Endothelial cell of umbilical vein (primary cell): ENCODE results near the gene LMF2. TPM values are rescaled to one million over a fixed set of nuclear protein-coding genes. Genes with fewer than 3 reads are reported as not detected.
A peak's percentile ranks its signal among the peaks of the same experiment; 100 is the strongest.

Source experiments
- BruUV-seq: library from RNA; stranded (reverse); fragments of 400-500 nt; replicated peaks from 2 replicates; lab custom pipeline; 2021; lab: Mats Ljungman, UMichigan
- CTCF ChIA-PET: fragments of 300-600, 350-600 bp; sonication (Branson Sonifier 250); formaldehyde crosslinking; loops from one replicate; lab custom pipeline; 2021; ENCODE audit warnings: antibody characterized with exemption, inconsistent platforms; lab: Charles Lee
- POLR2A ChIA-PET: fragments of 300-600, 350-600 bp; sonication (Branson Sonifier 250); formaldehyde crosslinking; loops from one replicate; lab custom pipeline; 2021; ENCODE audit warnings: antibody characterized with exemption, inconsistent platforms; lab: Charles Lee
- DNase-seq: peaks from one replicate; pipeline ENCODE4 v3.0.0-alpha.2; 2011; ENCODE audit warnings: low read depth, low spot score
- FAIRE-seq: peaks from 2 replicates; lab custom pipeline; 2011; peaks lifted over from hg19 to GRCh38; lab: Jason Lieb, UNC
- H2AFZ ChIP-seq: 2 replicates; pipeline ENCODE4 v1.6.0; 2012; ENCODE audit warnings: low read depth, low read length, control low read depth, inconsistent platforms
- H3K27ac ChIP-seq: 2 replicates; pipeline ENCODE4 v1.5.1; 2011; ENCODE audit warnings: low read depth, mild to moderate bottlenecking, control low read depth, low read length, moderate library complexity; ENCODE audit not compliant: insufficient read depth
- H3K27me3 ChIP-seq, 2 experiments: 2 replicates each; pipeline versions ENCODE4 v1.6.0 to v1.6.1; 2011; ENCODE audit warnings: low read length in 2 of 2, mixed read lengths in 1 of 2; ENCODE audit not compliant: control insufficient read depth in 2 of 2, insufficient read depth in 2 of 2
- H3K36me3 ChIP-seq, 2 experiments: 2 replicates in 1 of 2; 3 replicates in 1 of 2; pipeline ENCODE4 v1.5.1; 2011; ENCODE audit warnings: low read length in 2 of 2, mild to moderate bottlenecking in 1 of 2, moderate library complexity in 1 of 2; ENCODE audit not compliant: control insufficient read depth in 2 of 2, insufficient read depth in 2 of 2; ENCODE audit errors: extremely low read depth in 1 of 2
- H3K4me1 ChIP-seq: 3 replicates; pipeline ENCODE4 v1.5.1; 2011; ENCODE audit warnings: mild to moderate bottlenecking, low read length; ENCODE audit not compliant: control insufficient read depth, insufficient read depth; ENCODE audit errors: extremely low read depth
- H3K4me2 ChIP-seq: 2 replicates; pipeline ENCODE4 v1.6.1; 2011; ENCODE audit warnings: low read length, control low read depth, mixed read lengths; ENCODE audit not compliant: insufficient read depth
- H3K4me3 ChIP-seq, 3 experiments: fragments of 200-600 bp in 1 of 3; sonication (generic), shearing (Covaris generic) in 1 of 3; replicated peaks in 1 of 3; 2 replicates each; pipeline ENCODE4 v1.5.1; 2011 to 2016; ENCODE audit warnings: control low read depth in 3 of 3, low read length in 3 of 3, mild to moderate bottlenecking in 2 of 3, inconsistent platforms in 1 of 3, low read depth in 1 of 3, moderate library complexity in 1 of 3; ENCODE audit not compliant: insufficient read depth in 1 of 3
- H3K79me2 ChIP-seq: 2 replicates; pipeline ENCODE4 v1.6.0; 2012; ENCODE audit warnings: low read length, inconsistent platforms; ENCODE audit not compliant: control insufficient read depth, insufficient read depth
- H3K9ac ChIP-seq: replicated peaks from 2 replicates; pipeline ENCODE3; 2011; ENCODE audit warnings: low read length, control low read depth; ENCODE audit not compliant: insufficient read depth; ENCODE audit errors: extremely low read depth
- H3K9me1 ChIP-seq: replicated peaks from 3 replicates; pipeline ENCODE4 v1.6.0; 2011; ENCODE audit warnings: mild to moderate bottlenecking, low read length; ENCODE audit not compliant: control insufficient read depth, insufficient read depth; ENCODE audit errors: extremely low read depth
- H3K9me3 ChIP-seq: replicated peaks from 2 replicates; pipeline ENCODE4 v1.5.1; 2012; ENCODE audit warnings: low read length, inconsistent platforms; ENCODE audit not compliant: control insufficient read depth, insufficient read depth
- H4K20me1 ChIP-seq: replicated peaks from 2 replicates; pipeline ENCODE3; 2011; ENCODE audit warnings: mild to moderate bottlenecking, low read length; ENCODE audit not compliant: control insufficient read depth, insufficient read depth; ENCODE audit errors: extremely low read depth
- EZH2 ChIP-seq: IDR thresholded peaks from 2 replicates; pipeline ENCODE4 v1.6.1; 2012; ENCODE audit warnings: borderline replicate concordance, low read depth, mild to moderate bottlenecking, moderate library complexity, low read length, inconsistent platforms; ENCODE audit not compliant: severe bottlenecking
- FOS ChIP-seq: IDR thresholded peaks from 2 replicates; pipeline ENCODE4 v1.6.1; 2011; ENCODE audit warnings: mild to moderate bottlenecking, low read length, moderate library complexity, borderline replicate concordance; ENCODE audit not compliant: insufficient read depth
- GATA2 ChIP-seq: IDR thresholded peaks from 2 replicates; pipeline ENCODE4 v1.7.0; 2011; ENCODE audit warnings: low read depth, mild to moderate bottlenecking, moderate library complexity, mixed read lengths, low read length; ENCODE audit not compliant: insufficient read length, insufficient read depth
- POLR2A ChIP-seq: IDR thresholded peaks from 2 replicates; pipeline ENCODE4 v1.6.1; 2012; ENCODE audit warnings: low read depth, mild to moderate bottlenecking, control low read depth, low read length
- POLR2AphosphoS5 ChIP-seq: IDR thresholded peaks from 2 replicates; pipeline ENCODE4 v1.6.1; 2012; ENCODE audit warnings: low read depth, mild to moderate bottlenecking, control low read depth, low read length, moderate library complexity; ENCODE audit not compliant: insufficient read depth
- dilution Hi-C: fragments of 300-500 bp; cut with MboI; formaldehyde crosslinking; loops from one replicate; pipeline ENCODE4 v1.15.0; 2019; ENCODE audit warnings: low sequenced_read_pairs; ENCODE audit not compliant: extremely low pct_ligation_motif_present
- intact Hi-C: fragments of 100-400 bp; cut with micrococcal nuclease; formaldehyde crosslinking; loops from one replicate; pipeline ENCODE4 v1.10.0; 2022
- polyA plus RNA-seq, 4 experiments: library from polyadenylated mRNA; depleted of rRNA in 3 of 4; stranded (reverse) in 3 of 4; unstranded in 1 of 4; fragments of >200 nt; gene quantifications; 2 replicates each; pipeline versions ENCODE4 v1.2.1 to v1.2.3, GENCODE V29; 2011 to 2012; ENCODE audit warnings: missing spikeins in 1 of 4
- total RNA-seq: library from RNA; stranded (reverse); gene quantifications from 2 replicates; pipeline ENCODE4 v1.2.3, GENCODE V29; 2021
- TF ChIP-seq, protein P1 (sequence below): IDR thresholded peaks from 2 replicates; pipeline ENCODE4 v1.6.1; 2011; ENCODE audit not compliant: insufficient read depth, insufficient read length
- TF ChIP-seq, protein P2 (sequence below), 2 donors: IDR thresholded peaks; 1 replicate in 1 of 2; 2 replicates in 1 of 2; pipeline ENCODE4 v1.5.1; 2011; ENCODE audit warnings: low read length in 2 of 2, mild to moderate bottlenecking in 2 of 2, moderate library complexity in 2 of 2, control low read depth in 1 of 2, inconsistent platforms in 1 of 2, low read depth in 1 of 2; ENCODE audit not compliant: insufficient read depth in 1 of 2; ENCODE audit errors: extremely low read depth in 1 of 2

The LMF2 gene
- total and polyA plus RNA-seq, 2 donors (not counting 3 experiments of a cell fraction or from before 2014, with no cell fraction given): 89.7 to 112 TPM

- Histone ChIP-seq H3K27ac (no peak overlapping the region), H3K9me3 (no peaks in the 10 kb centered on the region), H3K9me1 (no peaks in the 10 kb centered on the region), H3K9ac (no peak overlapping the region), H3K4me1 (no peaks in the 10 kb centered on the region), H4K20me1 (no peaks in the 10 kb centered on the region), H3K36me3 (peaks cover 0 to 66% of the 10 kb centered on the region in 2 experiments), H3K4me3 (no peak overlapping the region), H2AFZ (no peak overlapping the region), H3K79me2 (no peaks in the 10 kb centered on the region), H3K4me2 (no peak overlapping the region), H3K27me3 (no peaks in the 10 kb centered on the region)
- POLR2A ChIA-PET: no interaction called here
- CTCF ChIA-PET: no interaction called here
- TF ChIP-seq POLR2A: no peak
- TF ChIP-seq, protein P1, sequence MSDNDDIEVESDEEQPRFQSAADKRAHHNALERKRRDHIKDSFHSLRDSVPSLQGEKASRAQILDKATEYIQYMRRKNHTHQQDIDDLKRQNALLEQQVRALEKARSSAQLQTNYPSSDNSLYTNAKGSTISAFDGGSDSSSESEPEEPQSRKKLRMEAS: no peak
- TF ChIP-seq FOS: no peak
- no peak for TF ChIP-seq EZH2
- dilution Hi-C loops (no loop called here), intact Hi-C loops (no loop called here)
- BruUV-seq: no TSS peak
- no peak for DNase-seq
- FAIRE-seq: no peak
Observed at GRCh38 chr22:50459016-50459415, 48.5 kb downstream of the LMF2 start.

DNA sequence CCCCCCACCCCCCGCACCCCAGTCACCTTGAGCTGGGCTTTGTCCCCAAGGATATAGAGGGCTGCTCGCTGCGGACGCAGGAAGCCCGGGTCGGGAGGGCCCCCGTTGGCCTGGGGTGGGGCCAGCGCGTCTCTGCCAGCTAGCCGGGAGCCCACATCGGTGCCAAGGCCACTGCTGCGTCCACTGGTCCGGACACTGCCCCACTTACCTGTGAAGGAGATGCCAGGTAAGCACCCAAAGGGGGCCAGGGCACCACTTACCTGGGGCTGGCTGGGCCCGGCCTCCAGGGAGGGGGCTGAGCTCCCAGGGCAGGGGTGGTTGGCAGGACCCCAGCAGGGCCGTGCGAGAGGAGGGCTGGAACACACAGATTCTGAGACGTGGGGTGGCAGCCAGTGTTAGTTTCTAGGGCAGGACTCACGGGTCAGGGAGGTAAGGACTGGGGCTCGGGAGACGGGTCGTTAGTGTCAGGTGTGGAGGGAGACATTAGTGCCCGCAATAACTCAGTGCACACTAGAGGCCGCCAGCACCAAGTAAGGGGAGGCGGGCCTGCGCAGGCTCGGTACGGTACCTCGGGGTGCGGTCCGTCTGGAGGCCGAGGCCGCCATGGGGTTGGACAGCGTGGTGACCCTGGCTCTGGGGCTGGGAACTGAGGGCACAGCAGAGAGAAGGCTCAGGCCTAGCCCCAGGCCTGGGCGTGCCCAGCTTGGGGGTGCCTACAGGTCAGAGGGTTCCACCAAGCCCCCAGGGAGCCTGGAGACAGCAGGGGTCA is 50.9 kb downstream of the LMF2 start:
- Histone ChIP-seq H3K9me3 (no peaks in the 10 kb centered on the region), H3K79me2 (no peaks in the 10 kb centered on the region), H2AFZ (no peak overlapping the region), H4K20me1 (no peaks in the 10 kb centered on the region), H3K4me3 (no peak overlapping the region), H3K36me3 (peaks cover 0 to 47% of the 10 kb centered on the region in 2 experiments), H3K4me2 (no peak overlapping the region), H3K27me3 (no peaks in the 10 kb centered on the region), H3K27ac (no peak overlapping the region), H3K9me1 (no peaks in the 10 kb centered on the region), H3K4me1 (no peaks in the 10 kb centered on the region), H3K9ac (no peak overlapping the region)
- CTCF ChIA-PET: no interaction called here
- dilution Hi-C loops: no loop called here
- intact Hi-C loops: no loop called here
- no TSS peak for BruUV-seq
- POLR2A ChIA-PET: no interaction called here
- no peak for TF ChIP-seq GATA2
- TF ChIP-seq, protein P2, sequence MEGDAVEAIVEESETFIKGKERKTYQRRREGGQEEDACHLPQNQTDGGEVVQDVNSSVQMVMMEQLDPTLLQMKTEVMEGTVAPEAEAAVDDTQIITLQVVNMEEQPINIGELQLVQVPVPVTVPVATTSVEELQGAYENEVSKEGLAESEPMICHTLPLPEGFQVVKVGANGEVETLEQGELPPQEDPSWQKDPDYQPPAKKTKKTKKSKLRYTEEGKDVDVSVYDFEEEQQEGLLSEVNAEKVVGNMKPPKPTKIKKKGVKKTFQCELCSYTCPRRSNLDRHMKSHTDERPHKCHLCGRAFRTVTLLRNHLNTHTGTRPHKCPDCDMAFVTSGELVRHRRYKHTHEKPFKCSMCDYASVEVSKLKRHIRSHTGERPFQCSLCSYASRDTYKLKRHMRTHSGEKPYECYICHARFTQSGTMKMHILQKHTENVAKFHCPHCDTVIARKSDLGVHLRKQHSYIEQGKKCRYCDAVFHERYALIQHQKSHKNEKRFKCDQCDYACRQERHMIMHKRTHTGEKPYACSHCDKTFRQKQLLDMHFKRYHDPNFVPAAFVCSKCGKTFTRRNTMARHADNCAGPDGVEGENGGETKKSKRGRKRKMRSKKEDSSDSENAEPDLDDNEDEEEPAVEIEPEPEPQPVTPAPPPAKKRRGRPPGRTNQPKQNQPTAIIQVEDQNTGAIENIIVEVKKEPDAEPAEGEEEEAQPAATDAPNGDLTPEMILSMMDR (IDR thresholded peaks at IDR 0.05; ENCODE audit: extremely low read depth in 1 of 2, insufficient read depth in 1 of 2, low read depth in 1 of 2, low read length in 2 of 2): peak; percentile 7 to 15
- TF ChIP-seq POLR2A: no peak
- no peak for TF ChIP-seq POLR2AphosphoS5
- DNase-seq (no peak), FAIRE-seq (no peak)
